ENCODE results near the gene ITPR2.
A peak's percentile ranks its signal among the peaks of the same experiment; 100 is the strongest.
"Not testable (repeated sequence)": the region's sequence is repeated elsewhere in the genome, so short reads cannot be mapped to it uniquely, and the experiment has no call there.

ITPR2 gene

GRCh38 chr12:26654623-26655022, 178.4 kb downstream of the ITPR2 start:
- no peak for DNase-seq

DNA sequence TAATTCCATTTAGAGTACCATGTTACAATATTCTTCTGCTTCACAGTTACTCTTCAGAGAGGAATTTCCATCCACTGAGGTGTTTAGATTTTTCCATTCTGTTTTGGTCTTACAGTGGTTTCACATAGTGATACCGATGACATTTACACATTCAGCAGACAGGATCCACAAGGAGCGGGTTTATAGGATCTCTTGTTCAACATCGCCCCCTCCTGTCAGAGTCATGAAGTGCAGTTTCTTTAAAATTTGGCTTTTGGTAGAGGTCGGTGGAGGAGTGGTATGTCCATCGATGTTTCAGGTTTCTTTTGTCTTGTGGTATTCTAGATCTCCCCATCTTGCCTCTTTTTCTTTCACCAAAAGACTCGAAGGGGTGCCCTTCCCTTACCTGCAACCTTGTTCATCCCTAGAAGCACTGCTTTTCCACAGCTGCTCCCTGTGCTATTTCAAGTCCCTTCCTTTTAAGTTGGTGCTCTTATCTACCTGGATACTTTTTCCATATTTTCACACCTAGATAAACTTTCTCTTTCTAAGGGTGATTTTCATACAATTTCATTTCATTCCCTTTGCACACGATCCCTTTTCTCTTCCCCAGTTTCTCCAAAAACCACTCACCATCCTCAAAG, 181.3 kb downstream of the ITPR2 start:
- DNase-seq, result peak; percentile 22

GRCh38 chr12:26651036-26651435, 182.0 kb downstream of the ITPR2 start:
- DNase-seq, result no peak

DNA sequence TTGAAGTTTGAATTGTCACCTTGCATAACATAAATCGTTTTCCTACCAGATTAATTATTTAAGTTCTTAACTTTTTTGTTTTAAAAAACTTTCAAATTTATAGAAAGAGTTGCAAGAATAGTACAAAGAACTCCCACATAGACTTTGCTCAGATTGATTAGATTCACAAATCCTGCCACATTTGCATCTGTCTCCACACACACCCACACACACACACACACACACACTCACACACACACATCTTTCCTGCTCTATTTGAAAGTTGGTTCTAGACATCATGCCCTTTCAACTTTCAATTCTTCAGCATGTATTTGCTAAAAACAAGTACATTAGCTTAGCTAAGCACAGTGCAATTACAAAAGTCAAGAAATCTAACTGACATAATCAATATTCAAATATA, 184.0 kb downstream of the ITPR2 start:
- DNase-seq, result no peak

DNA sequence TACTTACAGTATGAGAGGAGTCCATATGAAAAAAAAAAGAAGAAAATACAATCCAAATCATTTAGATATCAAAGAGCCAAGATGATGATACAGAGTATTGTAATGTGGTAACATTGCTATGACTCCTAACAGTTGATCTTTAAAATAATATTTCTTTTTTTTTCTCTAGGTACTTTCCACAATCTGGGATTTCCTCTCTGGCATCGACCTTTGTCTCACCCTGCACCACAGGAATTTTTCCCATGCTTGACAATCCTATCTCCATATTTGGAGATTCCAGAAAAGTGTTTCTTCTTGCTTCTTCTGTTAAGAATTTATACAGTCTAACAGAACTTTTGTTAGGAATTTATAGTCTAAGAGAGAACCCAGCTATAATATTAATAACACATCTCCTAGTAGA, 184.4 kb downstream of the ITPR2 start:
- no peak for DNase-seq

GRCh38 chr12:26648066-26648465, 184.9 kb downstream of the ITPR2 start:
- DNase-seq, result no peak

DNA sequence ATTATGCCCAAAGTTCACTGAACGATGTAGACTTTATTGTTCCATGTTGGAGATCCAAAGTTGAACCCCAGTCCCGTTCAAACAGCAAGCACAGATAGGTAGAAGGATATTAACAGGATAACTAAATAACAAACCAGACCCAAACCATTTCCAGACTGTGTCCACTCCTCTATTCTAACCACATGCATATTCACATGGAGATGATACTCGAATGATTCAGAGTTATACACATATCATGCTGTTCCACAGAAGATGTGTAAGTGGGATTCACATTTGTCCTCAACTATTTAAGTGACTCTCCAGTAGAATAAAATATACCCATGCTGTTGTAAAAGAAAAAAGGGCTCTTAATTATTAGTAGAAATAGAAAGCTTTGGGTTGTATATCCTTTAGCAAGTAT, 185.9 kb downstream of the ITPR2 start:
- DNase-seq, result no peak

DNA sequence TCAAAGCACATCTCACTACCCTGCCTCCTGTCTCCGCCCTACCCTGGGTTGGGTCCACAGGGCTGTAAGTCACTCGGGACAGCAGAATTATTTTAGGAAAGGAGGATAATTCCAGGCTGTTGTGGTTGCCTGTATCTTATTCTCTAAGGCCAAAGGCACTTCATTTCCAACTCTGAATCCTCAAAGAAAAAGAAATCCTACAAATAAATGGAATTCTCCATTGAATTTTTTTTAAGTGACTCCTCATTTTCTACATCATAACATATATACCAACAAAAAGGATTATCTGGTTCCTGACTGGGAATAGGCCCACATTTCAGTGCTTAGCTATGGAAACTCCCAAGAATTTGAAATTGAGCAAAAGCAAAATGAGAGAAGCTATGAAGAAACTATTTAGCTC, 186.4 kb downstream of the ITPR2 start:
- DNase-seq, result no peak

GRCh38 chr12:26644376-26644775, 188.6 kb downstream of the ITPR2 start:
- not testable (repeated sequence) for DNase-seq

DNA sequence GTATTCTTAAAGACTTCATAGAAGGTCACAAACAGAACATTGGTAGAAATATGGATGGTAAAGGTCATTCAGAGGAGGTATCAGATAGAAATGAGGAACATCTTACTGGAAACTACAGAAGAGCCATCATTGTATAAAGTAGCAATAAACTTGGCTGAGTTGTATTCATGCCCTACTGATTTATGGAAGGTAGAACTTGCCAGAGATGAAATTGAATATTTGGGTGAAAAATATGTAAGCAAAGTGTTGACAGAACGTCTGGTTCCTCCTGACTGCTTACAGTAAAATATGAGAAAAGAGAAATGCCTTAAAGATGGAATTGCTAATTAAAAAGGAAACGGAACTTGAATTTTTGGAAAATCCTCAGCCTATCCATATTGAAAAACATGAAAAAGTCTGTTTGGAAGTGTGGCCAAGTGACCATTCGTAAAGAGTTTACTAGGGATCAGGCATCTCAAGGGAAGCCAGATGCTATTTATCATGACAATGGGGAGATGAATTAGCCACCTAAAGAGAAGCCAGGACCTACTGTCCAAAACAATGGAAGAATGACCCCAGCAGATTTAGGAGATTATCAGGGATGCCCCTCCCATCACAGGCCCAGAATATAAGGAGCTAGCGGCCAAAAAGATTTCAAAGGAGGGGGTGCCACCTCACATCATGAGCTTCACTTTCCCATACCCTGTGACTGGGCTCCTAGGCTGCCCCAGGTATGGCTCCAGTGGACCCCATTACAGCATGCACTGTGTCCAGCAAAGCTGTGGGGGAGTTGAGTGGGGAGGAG, 189.3 kb downstream of the ITPR2 start:
- DNase-seq, result no peak

DNA sequence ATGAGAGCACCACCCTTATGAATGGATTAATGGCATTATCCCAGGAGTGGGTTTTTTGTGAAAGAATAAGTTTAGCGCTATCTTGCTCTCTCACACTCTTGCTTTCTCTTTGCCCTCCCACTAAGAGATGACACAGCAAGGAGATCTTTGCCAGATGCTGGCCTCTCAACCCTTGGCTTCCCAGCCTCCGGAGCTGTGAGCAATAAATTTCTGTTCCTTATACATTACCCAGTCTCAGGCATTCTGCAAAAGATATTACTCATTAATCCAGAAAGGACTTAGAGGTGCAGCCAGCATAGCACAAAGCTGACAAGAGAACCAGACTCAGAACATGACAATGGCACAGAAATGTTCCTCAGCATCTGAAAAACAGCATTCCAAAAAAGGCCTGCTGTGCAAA, 190.6 kb downstream of the ITPR2 start:
- DNase-seq, result no peak

DNA sequence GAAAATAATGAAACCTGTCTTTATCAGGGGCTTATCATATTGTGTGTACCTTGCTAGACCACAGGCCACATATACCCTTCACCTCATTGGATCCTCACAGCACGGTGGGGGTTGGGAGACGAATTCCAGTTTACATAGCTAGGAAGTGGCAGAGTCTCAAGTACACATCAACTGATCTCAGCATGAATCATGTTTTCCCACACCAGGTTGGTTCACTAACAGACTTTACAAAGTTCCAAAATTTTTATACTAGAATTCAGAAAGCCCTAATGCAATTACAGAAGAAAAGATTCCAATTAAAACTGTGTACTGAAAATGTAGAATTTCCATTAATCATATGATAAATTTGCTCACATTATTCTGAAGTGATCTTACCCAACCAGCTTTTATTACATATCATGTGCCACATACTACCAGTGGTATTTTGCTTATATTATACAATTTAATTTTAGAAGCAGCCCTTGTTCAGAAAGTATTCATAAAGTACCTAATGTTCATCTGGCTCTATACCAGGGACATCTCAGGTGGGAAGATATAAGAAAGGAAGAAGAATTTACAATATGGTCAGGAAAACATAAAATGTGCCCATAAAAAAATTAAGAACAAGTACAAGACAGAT, 196.2 kb downstream of the ITPR2 start:
- DNase-seq, result no peak

GRCh38 chr12:26633591-26634210, 199.3 kb downstream of the ITPR2 start:
- no peak for DNase-seq

DNA sequence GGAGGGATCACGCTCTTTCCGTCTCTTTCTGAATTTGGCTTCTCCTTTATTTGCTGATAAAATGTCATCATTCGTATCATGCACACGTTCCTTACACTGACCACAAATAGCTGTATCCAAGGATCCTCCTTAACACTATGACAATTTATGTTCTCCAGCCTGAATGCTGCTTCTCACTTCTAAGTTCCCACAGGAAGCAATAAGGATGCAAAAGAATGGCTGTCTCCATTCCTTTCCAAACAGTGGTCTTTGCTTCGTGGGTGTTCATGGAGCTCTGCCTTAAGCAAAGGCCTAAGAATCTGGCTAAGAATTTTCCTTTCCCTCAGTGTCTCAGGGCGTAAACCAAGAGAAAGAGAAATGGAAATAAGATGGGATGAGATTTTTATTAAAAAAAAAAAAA, 200.2 kb downstream of the ITPR2 start:
- DNase-seq, result no peak

DNA sequence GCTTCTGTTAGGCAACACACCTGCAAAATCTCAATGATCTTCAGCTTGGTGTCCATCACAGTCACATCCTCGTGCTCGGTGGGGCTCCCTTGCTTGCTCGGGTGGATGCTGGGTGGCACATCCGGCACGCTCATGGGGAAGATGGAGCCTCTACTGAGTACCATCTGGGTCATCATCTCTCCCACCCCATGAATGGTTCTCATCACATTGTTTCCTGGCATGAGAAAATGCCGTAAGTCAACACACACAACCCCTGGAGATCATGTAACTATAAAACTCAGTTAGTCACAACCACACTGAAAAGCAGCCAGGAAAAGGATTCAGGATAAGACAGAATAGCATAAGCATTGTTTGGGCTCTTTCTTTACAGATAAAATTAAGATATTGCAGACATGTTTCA, 201.1 kb downstream of the ITPR2 start:
- DNase-seq, result no peak

GRCh38 chr12:26630546-26631027, 202.4 kb downstream of the ITPR2 start:
- DNase-seq, result no peak

GRCh38 chr12:26629864-26630263, 203.1 kb downstream of the ITPR2 start:
- no peak for DNase-seq

DNA sequence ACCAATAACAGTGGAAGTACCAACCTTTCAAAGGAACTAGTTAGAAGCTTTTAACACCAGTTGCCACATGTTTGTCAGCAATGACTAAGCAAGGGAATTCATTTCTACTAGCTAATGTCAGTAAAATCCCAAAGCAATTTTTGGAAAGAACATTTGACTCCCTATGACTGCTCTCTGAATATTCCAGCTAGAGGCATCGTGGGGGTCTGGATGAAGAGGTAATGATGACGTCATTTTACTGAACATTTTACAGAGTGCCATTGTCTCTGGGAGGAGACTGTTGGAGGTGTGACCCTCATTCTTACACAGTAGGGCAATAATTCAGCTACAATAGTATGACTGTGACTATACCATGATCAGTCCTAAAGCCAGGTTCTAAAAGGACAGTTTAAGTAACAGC, 204.8 kb downstream of the ITPR2 start:
- no peak for DNase-seq

GRCh38 chr12:26627335-26627734, 205.7 kb downstream of the ITPR2 start:
- DNase-seq, result no peak

DNA sequence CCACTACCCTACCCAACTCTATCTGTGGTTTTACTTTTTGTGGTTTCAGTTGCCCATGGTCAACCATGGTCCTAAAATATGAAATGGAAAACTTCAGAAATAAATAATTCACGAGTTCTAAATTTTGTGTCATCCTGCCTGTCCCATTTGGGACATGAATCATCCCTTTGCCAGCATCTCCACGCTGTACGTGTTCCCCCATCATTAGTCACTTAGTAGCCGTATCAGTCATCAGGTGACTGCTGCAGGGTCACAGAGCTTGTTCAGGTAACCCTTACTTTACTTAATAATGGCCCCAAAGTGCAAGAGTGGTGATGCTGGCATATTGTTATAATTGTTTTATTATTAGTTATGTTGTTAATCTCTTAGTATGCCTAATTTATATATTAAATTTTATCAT, 209.9 kb downstream of the ITPR2 start:
- no peak for DNase-seq

GRCh38 chr12:26622601-26623000, 210.4 kb downstream of the ITPR2 start:
- DNase-seq, result no peak

DNA sequence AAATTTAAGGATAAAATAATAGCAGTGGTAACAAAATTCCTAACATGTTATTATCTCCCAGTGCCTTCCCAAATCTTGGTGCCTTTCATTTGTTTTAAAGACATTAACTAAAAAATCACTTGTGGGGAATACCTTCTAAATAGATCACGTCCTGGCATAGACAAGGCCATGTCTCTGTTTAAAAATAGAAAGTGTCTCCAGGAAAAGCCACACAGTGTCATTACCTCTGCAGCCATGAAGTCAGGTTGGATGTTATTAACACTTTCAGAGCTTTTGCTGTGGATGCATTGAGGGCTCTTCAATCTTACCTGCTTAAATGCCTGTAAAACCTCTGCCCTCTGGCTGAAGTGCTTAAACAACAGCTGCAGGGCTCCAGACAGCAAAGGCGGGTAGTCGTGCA, 211.1 kb downstream of the ITPR2 start:
- no peak for DNase-seq

DNA sequence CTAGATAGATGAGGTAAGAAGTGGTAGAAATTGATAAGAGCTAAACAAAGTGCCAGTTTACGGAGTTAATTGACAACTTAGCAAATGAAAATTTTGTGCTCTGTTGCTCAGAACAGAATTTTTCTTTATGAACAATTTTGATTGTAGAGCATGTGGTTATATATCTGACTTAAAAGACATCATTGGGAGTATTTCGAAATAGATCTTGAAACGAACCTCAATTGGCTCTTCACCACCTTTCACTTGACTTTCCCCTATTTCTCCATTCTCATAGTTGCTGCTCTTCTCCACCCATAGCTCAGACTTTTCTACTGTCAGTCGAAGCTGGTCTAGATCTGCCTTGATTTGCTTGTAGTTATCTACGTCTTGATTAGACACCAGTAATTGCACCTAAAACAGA, 212.1 kb downstream of the ITPR2 start:
- DNase-seq, result no peak

GRCh38 chr12:26617513-26617912, 215.5 kb downstream of the ITPR2 start:
- DNase-seq, result no peak

Data from CD4-positive, alpha-beta T cell treated with Interleukin-4 for 4 hours (primary cell).